Measurements from ENCODE around the gene NCOA3.

The NCOA3 gene

DNA sequence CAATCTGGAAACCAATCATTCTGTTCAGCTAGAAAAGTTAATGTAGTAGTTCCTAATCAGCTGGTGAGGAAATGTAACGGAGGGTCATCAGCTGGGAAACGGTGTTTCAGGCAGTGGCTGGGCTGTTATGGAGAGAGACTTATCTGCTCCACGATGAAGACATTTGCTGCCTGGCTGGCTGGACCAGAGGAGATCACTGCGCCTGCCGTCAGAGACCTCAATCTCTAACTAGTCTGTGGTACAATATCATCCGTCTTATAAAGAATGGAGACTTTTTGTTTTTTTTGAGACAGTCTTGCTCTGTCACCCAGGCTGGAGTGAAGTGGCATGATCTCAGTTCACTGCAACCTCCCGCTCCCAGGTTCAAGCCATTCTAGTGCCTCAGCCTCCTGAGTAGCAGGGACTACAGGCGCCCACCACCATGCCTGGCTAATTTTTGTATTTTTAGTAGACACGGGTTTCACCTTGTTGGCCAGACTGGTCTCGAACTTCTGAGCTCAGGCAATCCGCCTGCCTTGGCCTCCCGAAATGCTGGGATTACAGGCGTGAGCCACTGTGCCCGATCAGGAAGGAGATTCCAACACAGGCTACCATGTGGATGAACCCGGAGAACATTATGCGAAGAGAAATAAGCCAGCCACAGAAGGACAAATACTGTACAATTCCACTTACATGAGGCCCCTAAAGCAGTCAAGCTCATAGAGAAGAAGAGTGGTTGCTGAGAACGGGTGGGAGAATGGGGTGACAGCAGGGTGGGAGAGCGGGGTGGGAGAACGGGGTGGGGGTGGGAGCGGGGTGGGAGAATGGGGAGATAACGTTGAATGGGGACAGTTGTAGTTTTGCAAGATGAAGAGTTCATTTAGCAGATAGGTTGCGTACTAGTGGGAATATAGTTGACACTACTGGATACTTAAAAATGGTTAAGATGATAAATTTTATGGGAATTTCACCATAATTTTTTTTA lies 168.5 kb downstream of the NCOA3 start:
- no peaks in the 10 kb centered on the region for H3K27me3 ChIP-seq (ENCODE audit: control insufficient read depth, insufficient read depth, low read length)
- no peak overlapping the region for H3K9ac ChIP-seq (ENCODE audit: low read length)
- H3K9me3 ChIP-seq (ENCODE audit: control insufficient read depth, insufficient read depth, low read depth, low read length) = no peaks in the 10 kb centered on the region
- H3K36me3 ChIP-seq (ENCODE audit: control insufficient read depth, insufficient read depth, low read length) = peaks cover 11% of the 10 kb centered on the region; the same call in 1 of the 2 replicates
- H3K4me3 ChIP-seq (ENCODE audit: low read depth, low read length) = no peak overlapping the region
- peaks cover 4% of the 10 kb centered on the region; the same call in 1 of the 2 replicates for H3K4me1 ChIP-seq (ENCODE audit: control insufficient read depth, insufficient read depth, low read length)
- no peak overlapping the region for H3K27ac ChIP-seq (ENCODE audit: low read depth, low read length)

GRCh38 chr20:47670913-47671312 lies 169.2 kb downstream of the NCOA3 start:
- Histone ChIP-seq H3K27ac (ENCODE audit: low read depth, low read length) (no peak overlapping the region), H3K9ac (ENCODE audit: low read length) (no peak overlapping the region), H3K4me3 (ENCODE audit: low read depth, low read length) (no peak overlapping the region), H3K4me1 (ENCODE audit: control insufficient read depth, insufficient read depth, low read length) (no peaks in the 10 kb centered on the region; the same call in 1 of the 2 replicates), H3K9me3 (ENCODE audit: control insufficient read depth, insufficient read depth, low read depth, low read length) (no peaks in the 10 kb centered on the region), H3K27me3 (ENCODE audit: control insufficient read depth, insufficient read depth, low read length) (no peaks in the 10 kb centered on the region), H3K36me3 (ENCODE audit: control insufficient read depth, insufficient read depth, low read length) (peaks cover 6% of the 10 kb centered on the region; the same call in 1 of the 2 replicates)

DNA sequence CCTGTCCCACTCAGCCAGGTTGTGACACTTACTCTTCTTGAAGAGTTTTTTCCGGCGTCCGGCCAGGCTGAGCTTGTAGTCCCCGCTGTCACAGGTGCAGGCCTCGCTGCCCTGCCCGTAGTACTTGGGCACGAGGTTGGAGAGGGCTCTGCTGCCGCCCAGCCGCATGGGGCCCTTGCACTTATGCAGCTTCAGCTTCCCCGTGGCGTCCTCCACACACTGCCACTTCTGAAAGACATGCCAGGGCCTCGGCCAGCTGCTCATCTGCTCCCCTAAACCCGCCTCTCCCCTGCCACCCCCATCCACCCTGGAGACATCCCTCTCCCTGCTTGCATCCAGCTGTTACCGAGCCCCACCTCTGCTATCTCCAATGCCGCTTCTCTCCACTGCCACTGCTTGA lies 170.5 kb downstream of the NCOA3 start:
- Histone ChIP-seq H3K9ac (ENCODE audit: low read length) (no peak overlapping the region), H3K4me3 (ENCODE audit: low read depth, low read length) (no peak overlapping the region), H3K9me3 (ENCODE audit: control insufficient read depth, insufficient read depth, low read depth, low read length) (no peaks in the 10 kb centered on the region), H3K36me3 (ENCODE audit: control insufficient read depth, insufficient read depth, low read length) (peaks cover 7% of the 10 kb centered on the region; the same call in 1 of the 2 replicates), H3K27ac (ENCODE audit: low read depth, low read length) (no peak overlapping the region), H3K4me1 (ENCODE audit: control insufficient read depth, insufficient read depth, low read length) (no peaks in the 10 kb centered on the region; the same call in none of the 2 replicates), H3K27me3 (ENCODE audit: control insufficient read depth, insufficient read depth, low read length) (no peaks in the 10 kb centered on the region)

DNA sequence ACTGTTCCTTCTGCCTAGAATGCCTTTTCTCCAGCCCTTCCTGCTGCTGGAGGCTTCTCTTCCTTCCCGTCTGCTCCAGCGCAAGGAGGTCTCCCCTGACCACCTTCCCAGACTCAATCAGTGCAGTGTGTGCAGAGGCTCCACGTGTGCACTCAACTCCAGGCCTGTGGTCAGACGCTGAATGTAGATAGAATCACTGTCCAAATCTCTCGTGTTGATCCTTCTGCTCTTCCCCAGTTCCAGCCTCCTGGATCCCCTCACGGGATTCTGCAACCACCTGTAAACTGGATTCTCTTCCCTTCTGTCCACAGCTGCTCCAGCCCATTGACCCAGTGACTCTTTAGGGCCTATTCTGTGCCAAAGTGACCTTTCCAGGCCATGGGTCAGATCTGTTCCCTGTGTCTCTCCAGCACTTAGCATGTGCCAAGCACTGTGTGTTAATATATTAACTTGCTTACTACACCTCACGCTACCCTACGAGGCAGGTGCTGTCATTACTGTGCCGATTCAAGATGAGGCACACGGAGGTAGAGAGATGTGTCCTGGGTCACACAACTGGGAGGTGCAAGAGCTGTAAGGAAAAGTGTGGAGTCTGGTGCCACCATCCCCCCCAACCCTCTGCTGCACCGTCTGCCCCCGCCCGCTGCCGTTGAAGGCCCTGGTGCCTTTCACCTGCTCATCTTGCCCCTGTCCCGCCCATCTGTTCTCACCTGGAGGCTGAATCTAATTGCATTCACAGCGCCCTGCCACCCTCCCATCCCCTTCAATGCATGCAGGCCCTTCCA lies 171.4 kb downstream of the NCOA3 start:
- Histone ChIP-seq H3K27me3 (ENCODE audit: control insufficient read depth, insufficient read depth, low read length) (no peaks in the 10 kb centered on the region), H3K27ac (ENCODE audit: low read depth, low read length) (no peak overlapping the region), H3K4me1 (ENCODE audit: control insufficient read depth, insufficient read depth, low read length) (no peaks in the 10 kb centered on the region; the same call in none of the 2 replicates), H3K9me3 (ENCODE audit: control insufficient read depth, insufficient read depth, low read depth, low read length) (no peaks in the 10 kb centered on the region), H3K9ac (ENCODE audit: low read length) (no peak overlapping the region), H3K4me3 (ENCODE audit: low read depth, low read length) (no peak overlapping the region), H3K36me3 (ENCODE audit: control insufficient read depth, insufficient read depth, low read length) (peaks cover 7% of the 10 kb centered on the region; the same call in 1 of the 2 replicates)

DNA sequence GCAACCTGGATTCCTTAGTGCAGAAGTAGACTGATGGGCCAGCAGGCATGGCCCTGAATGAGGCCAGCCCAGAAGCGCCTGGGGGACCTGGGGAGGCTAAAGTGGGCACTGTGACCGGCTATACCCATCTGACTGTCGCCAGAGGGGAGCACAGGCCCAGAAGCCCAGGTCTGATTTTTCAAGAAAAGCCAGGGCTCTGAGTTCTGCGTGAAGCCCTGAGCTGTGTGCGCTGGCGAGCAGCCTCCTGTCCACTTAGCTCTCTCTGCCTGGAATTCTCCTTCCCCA lies 171.9 kb downstream of the NCOA3 start:
- Histone ChIP-seq H3K36me3 (ENCODE audit: control insufficient read depth, insufficient read depth, low read length) (peaks cover 7% of the 10 kb centered on the region; the same call in 1 of the 2 replicates), H3K4me1 (ENCODE audit: control insufficient read depth, insufficient read depth, low read length) (no peaks in the 10 kb centered on the region; the same call in none of the 2 replicates), H3K9ac (ENCODE audit: low read length) (no peak overlapping the region)

GRCh38 chr20:47674145-47674544 lies 172.5 kb downstream of the NCOA3 start:
- no peak overlapping the region for H3K9ac ChIP-seq (ENCODE audit: low read length)
- peaks cover 7% of the 10 kb centered on the region; the same call in 1 of the 2 replicates for H3K36me3 ChIP-seq (ENCODE audit: control insufficient read depth, insufficient read depth, low read length)
- no peak overlapping the region for H3K4me3 ChIP-seq (ENCODE audit: low read depth, low read length)
- H3K27me3 ChIP-seq (ENCODE audit: control insufficient read depth, insufficient read depth, low read length) = no peaks in the 10 kb centered on the region
- no peaks in the 10 kb centered on the region for H3K9me3 ChIP-seq (ENCODE audit: control insufficient read depth, insufficient read depth, low read depth, low read length)
- H3K4me1 ChIP-seq (ENCODE audit: control insufficient read depth, insufficient read depth, low read length) = no peaks in the 10 kb centered on the region; the same call in none of the 2 replicates
- H3K27ac ChIP-seq (ENCODE audit: low read depth, low read length) = no peak overlapping the region

More for the DNA sequence above, 171.9 kb downstream of the NCOA3 start:
- Histone ChIP-seq H3K27ac (ENCODE audit: low read depth, low read length) (no peak overlapping the region), H3K27me3 (ENCODE audit: control insufficient read depth, insufficient read depth, low read length) (no peaks in the 10 kb centered on the region), H3K9me3 (ENCODE audit: control insufficient read depth, insufficient read depth, low read depth, low read length) (no peaks in the 10 kb centered on the region), H3K4me3 (ENCODE audit: low read depth, low read length) (no peak overlapping the region)

- Histone ChIP-seq H3K27ac (ENCODE audit: low read depth, low read length) (no peak overlapping the region), H3K36me3 (ENCODE audit: control insufficient read depth, insufficient read depth, low read length) (peaks cover 11% of the 10 kb centered on the region; the same call in 1 of the 2 replicates), H3K4me3 (ENCODE audit: low read depth, low read length) (no peak overlapping the region), H3K4me1 (ENCODE audit: control insufficient read depth, insufficient read depth, low read length) (no peaks in the 10 kb centered on the region; the same call in none of the 2 replicates), H3K9me3 (ENCODE audit: control insufficient read depth, insufficient read depth, low read depth, low read length) (no peaks in the 10 kb centered on the region), H3K9ac (ENCODE audit: low read length) (no peak overlapping the region), H3K27me3 (ENCODE audit: control insufficient read depth, insufficient read depth, low read length) (no peaks in the 10 kb centered on the region)
These were observed 173.0 kb downstream of the NCOA3 start for GRCh38 chr20:47674686-47675085.

GRCh38 chr20:47675190-47676142 lies 173.8 kb downstream of the NCOA3 start:
- Histone ChIP-seq H3K4me3 (ENCODE audit: low read depth, low read length) (no peak overlapping the region), H3K4me1 (ENCODE audit: control insufficient read depth, insufficient read depth, low read length) (no peaks in the 10 kb centered on the region; the same call in none of the 2 replicates), H3K36me3 (ENCODE audit: control insufficient read depth, insufficient read depth, low read length) (peaks cover 11% of the 10 kb centered on the region; the same call in 1 of the 2 replicates), H3K27ac (ENCODE audit: low read depth, low read length) (no peak overlapping the region), H3K9ac (ENCODE audit: low read length) (no peak overlapping the region), H3K27me3 (ENCODE audit: control insufficient read depth, insufficient read depth, low read length) (no peaks in the 10 kb centered on the region), H3K9me3 (ENCODE audit: control insufficient read depth, insufficient read depth, low read depth, low read length) (no peaks in the 10 kb centered on the region)

- Histone ChIP-seq H3K4me1 (ENCODE audit: control insufficient read depth, insufficient read depth, low read length) (no peaks in the 10 kb centered on the region; the same call in none of the 2 replicates), H3K9ac (ENCODE audit: low read length) (no peak overlapping the region), H3K9me3 (ENCODE audit: control insufficient read depth, insufficient read depth, low read depth, low read length) (no peaks in the 10 kb centered on the region), H3K27me3 (ENCODE audit: control insufficient read depth, insufficient read depth, low read length) (no peaks in the 10 kb centered on the region), H3K4me3 (ENCODE audit: low read depth, low read length) (no peak overlapping the region), H3K27ac (ENCODE audit: low read depth, low read length) (no peak overlapping the region), H3K36me3 (ENCODE audit: control insufficient read depth, insufficient read depth, low read length) (peaks cover 16% of the 10 kb centered on the region; the same call in 1 of the 2 replicates)
These were observed 174.6 kb downstream of the NCOA3 start for GRCh38 chr20:47676219-47676721.
